Measurements from ENCODE around the gene LRGUK.

The LRGUK gene

GRCh38 chr7:134182078-134182477 lies 54.9 kb downstream of the LRGUK start:
- no peak for DNase-seq (ENCODE audit: low read depth in 4 of 4, low spot score in 1 of 4)

GRCh38 chr7:134184767-134185166 lies 57.6 kb downstream of the LRGUK start:
- no peak for DNase-seq (ENCODE audit: low read depth in 4 of 4, low spot score in 1 of 4)

GRCh38 chr7:134186027-134186426 lies 58.9 kb downstream of the LRGUK start:
- DNase-seq (ENCODE audit: low read depth in 4 of 4, low spot score in 1 of 4), result no peak

- no peak for DNase-seq (ENCODE audit: low read depth in 4 of 4, low spot score in 1 of 4)
These were observed 59.7 kb downstream of the LRGUK start for GRCh38 chr7:134186801-134187200.

- DNase-seq (ENCODE audit: low read depth in 4 of 4, low spot score in 1 of 4), result no peak
These were observed 60.8 kb downstream of the LRGUK start for GRCh38 chr7:134187893-134188292.

- no peak for DNase-seq (ENCODE audit: low read depth in 4 of 4, low spot score in 1 of 4)
These were observed 61.2 kb downstream of the LRGUK start for GRCh38 chr7:134188311-134188710.

GRCh38 chr7:134189559-134189958 lies 62.4 kb downstream of the LRGUK start:
- no peak for DNase-seq (ENCODE audit: low read depth in 4 of 4, low spot score in 1 of 4)

- no peak for DNase-seq (ENCODE audit: low read depth in 4 of 4, low spot score in 1 of 4)
These were observed 64.7 kb downstream of the LRGUK start for GRCh38 chr7:134191876-134192275.

GRCh38 chr7:134193240-134193639 lies 66.1 kb downstream of the LRGUK start:
- DNase-seq (ENCODE audit: low read depth in 4 of 4, low spot score in 1 of 4), result no peak

- DNase-seq (ENCODE audit: low read depth in 4 of 4, low spot score in 1 of 4), result no peak
These were observed 68.1 kb downstream of the LRGUK start for GRCh38 chr7:134195252-134195651.

- no peak for DNase-seq (ENCODE audit: low read depth in 4 of 4, low spot score in 1 of 4)
These were observed 69.3 kb downstream of the LRGUK start for GRCh38 chr7:134196439-134196838.

- no peak for DNase-seq (ENCODE audit: low read depth in 4 of 4, low spot score in 1 of 4)
These were observed 70.2 kb downstream of the LRGUK start for GRCh38 chr7:134197345-134197744.

- DNase-seq (ENCODE audit: low read depth in 4 of 4, low spot score in 1 of 4), result no peak
These were observed 73.8 kb downstream of the LRGUK start for GRCh38 chr7:134200970-134201369.

GRCh38 chr7:134201569-134202261 lies 74.6 kb downstream of the LRGUK start:
- DNase-seq (ENCODE audit: low read depth in 4 of 4, low spot score in 1 of 4), result no peak

- DNase-seq (ENCODE audit: low read depth in 4 of 4, low spot score in 1 of 4), result no peak
These were observed 76.2 kb downstream of the LRGUK start for GRCh38 chr7:134203186-134203889.

- DNase-seq (ENCODE audit: low read depth in 4 of 4, low spot score in 1 of 4), result no peak
These were observed 82.3 kb downstream of the LRGUK start for GRCh38 chr7:134209322-134210015.

GRCh38 chr7:134210227-134210626 lies 83.1 kb downstream of the LRGUK start:
- no peak for DNase-seq (ENCODE audit: low read depth in 4 of 4, low spot score in 1 of 4)

GRCh38 chr7:134210976-134211663 lies 84.0 kb downstream of the LRGUK start:
- DNase-seq (ENCODE audit: low read depth in 4 of 4, low spot score in 1 of 4), result no peak

- no peak for DNase-seq (ENCODE audit: low read depth in 4 of 4, low spot score in 1 of 4)
These were observed 84.7 kb downstream of the LRGUK start for GRCh38 chr7:134211817-134212216.

GRCh38 chr7:134212576-134213546 lies 85.7 kb downstream of the LRGUK start:
- DNase-seq (ENCODE audit: low read depth in 4 of 4, low spot score in 1 of 4), result no peak
